GM18873 (cell line): ENCODE data around the gene PRPF8.
A peak's percentile ranks its signal among the peaks of the same experiment; 100 is the strongest.

Experiments used
- ATAC-seq: cut with Tn5 transposase; IDR thresholded peaks from one replicate; pipeline ENCODE4 v1.9.1; 2021; ENCODE audit warnings: mild to moderate bottlenecking, moderate library complexity, moderate number of reproducible peaks; ENCODE audit not compliant: unreplicated experiment, low FRiP score

Gene PRPF8

GRCh38 chr17:1628856-1629503, 55.7 kb downstream of the PRPF8 start:
- peak; percentile 34 for ATAC-seq

DNA sequence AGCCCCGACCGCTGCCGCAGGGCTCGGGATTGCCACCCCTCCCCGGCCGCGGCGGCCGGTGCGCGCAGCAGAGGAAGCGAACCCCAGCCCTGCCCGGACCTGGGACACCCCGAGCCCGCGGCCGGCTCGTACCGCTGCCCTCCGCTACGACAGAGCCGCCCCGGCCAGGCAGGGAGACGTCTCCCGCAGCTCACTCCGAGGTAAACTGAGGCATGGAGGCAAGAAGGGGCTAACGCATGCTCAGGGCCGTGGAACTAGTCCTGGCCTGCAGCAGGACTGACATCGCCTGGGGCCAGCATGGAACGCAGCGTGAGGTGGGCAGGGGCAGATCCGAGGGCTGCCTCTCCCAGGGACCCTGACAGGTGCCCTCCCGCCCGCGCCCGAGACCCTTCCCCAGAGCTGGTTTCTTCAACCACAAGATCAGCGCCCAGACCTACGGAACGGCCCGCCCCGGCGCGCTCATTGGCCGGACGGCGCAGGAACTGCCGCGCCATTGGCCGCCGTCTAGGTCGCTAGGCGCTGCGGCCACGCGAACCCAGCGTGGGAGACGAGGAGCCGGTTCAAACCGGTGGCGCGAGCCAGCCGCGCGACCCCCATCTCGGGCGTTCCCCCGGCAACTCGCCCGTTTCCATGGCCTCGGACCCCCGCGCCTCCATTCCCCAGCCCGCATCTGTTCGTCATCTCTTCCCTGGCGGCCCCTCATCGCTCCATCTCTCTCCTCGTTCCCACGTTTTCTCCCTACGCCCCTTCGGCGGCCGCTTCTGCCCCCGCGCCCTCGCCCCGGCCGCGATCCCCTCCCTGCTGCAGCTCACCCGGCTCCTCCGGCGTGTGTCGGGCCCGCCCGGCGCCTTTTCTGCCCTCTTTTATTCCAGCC, 56.4 kb downstream of the PRPF8 start, which contains the start of gene SLC43A2:
SLC43A2 (minus strand) TSS at position 853 of the 874 bp plus-strand sequence. CDS start 960 bp downstream, outside the sequence.
- peak; percentile 30 for ATAC-seq

DNA sequence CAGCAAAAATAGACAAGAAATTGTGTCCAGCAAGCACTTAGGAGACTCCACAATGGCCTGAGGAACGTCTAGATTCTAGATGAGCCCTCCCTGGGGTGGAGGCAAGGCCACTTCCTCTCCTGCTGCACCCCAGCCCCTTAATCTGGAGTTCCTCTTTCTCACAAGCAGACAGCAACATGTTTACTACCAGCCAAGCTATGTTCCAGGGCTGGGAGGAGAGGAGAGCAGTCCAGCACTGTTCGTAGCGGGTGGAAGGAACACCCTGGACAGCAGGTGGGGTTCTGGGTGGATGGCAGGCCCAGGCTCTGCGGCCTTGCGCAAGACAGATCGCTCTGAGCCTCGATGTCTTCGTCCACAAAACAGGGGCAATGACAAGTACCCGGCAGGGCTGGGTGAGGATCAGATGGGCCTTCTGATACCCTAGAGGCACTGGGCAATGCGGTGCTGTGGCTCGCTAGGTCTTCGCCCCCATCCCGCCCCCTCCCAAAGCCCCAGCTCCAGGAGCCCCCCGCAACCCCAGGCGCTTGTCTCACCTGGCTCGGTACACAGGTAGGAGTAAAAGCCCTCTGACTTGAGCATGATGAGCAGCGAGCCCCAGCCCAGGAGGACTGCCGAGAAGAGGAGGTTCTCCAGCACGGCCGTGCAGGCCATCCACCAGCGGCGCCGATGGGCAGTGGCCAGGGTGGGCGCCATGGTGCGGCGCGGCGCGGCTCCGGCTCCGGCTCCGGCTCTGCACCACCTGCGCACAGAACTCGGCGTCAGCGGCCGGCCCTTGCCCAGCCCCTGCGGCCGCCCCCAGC, 57.3 kb downstream of the PRPF8 start:
- ATAC-seq, result no peak

- ATAC-seq, result no peak
Measured at GRCh38 chr17:1626333-1626732, 58.3 kb downstream of the PRPF8 start.

GRCh38 chr17:1625581-1625980, 59.1 kb downstream of the PRPF8 start:
- ATAC-seq, result no peak

- no peak for ATAC-seq
Measured at GRCh38 chr17:1625053-1625452, 59.6 kb downstream of the PRPF8 start.

DNA sequence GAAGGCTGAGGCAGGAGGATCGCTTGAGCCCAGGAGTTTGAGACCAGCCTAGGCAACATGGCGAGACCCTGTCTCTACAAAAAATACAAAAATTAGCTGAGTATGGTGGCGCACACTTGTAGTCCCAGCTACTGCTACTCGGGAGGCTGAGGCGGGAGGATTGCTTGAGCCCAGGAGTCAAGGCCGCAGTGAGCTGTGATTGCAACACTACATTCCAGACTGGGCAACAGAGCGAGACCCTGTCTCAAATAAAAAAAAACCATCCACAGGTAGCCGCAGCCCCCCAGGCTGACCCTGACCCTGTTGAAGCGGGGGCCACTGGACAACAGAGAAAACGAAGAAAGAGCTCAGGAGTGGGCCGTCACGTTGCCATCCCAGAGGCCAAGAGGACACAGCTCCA, 60.0 kb downstream of the PRPF8 start:
- ATAC-seq, result no peak

DNA sequence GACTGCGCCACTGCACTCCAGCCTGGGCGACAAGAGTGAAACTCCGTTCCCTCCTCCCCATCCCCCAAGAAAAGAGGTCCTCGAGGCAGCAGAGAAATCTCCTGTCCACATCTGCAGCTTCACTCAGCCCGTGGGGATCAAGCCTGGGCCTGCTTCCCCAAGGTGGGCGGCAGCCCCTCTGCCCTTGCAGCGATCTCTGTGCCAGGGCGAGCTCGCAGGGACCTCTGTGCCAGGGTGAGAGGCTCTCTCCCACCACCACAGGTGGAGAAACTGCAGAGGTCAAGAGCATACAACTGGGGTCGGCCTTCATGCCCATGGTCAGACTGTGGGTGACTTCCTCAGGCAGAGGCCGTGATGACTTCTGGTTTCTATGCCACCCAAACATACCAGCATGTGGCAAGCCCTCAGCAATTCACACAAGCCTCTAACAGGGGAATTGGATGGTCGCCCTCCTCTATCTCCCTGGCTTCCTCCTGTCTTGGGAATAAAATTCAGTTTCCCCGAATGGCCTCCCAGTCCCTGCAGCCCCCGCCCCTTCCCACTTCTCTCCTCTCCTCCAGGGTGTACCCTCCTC, 61.5 kb downstream of the PRPF8 start:
- ATAC-seq, result no peak

- no peak for ATAC-seq
Measured at GRCh38 chr17:1621273-1621954, 63.3 kb downstream of the PRPF8 start.

DNA sequence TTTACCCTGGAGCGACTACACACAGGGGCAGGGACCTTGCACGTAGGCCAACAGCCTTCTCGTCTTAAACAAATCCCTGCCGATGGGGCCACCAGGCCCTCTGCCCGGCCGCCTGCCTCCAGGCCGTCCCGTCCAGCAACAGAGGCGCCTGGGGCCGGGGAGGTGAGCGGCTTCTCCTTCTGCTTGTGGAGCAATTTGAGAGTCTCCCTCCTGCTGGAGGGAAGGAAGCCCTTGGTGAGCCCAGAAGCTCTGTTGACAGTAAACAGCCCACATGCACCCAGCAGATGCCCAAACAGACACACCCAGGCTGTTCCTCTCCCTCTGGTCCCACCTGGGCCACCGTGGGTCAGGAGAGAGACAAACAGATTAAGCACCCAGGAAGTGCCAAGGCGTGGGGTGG, 64.2 kb downstream of the PRPF8 start:
- no peak for ATAC-seq

- no peak for ATAC-seq
Measured at GRCh38 chr17:1617620-1618174, 67.0 kb downstream of the PRPF8 start.

DNA sequence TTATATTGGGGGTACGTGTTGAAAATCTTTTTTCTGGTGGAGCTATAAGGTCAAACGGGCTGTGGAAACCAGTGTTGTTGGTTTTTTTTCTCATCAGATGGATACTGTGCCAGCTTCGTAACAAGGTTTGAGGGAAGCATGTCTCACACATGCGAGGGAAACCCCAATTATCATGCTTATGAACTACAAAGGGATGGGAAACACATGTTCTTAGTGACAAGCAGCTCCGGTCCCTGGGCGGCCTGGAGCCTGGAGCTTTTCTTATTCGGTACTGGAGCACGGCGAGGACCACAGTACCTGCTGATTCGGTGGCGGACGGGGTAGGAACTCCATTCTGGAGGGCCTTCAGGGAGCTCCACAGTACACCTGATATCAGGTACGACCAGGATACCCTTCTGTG, 68.6 kb downstream of the PRPF8 start:
- ATAC-seq, result no peak

DNA sequence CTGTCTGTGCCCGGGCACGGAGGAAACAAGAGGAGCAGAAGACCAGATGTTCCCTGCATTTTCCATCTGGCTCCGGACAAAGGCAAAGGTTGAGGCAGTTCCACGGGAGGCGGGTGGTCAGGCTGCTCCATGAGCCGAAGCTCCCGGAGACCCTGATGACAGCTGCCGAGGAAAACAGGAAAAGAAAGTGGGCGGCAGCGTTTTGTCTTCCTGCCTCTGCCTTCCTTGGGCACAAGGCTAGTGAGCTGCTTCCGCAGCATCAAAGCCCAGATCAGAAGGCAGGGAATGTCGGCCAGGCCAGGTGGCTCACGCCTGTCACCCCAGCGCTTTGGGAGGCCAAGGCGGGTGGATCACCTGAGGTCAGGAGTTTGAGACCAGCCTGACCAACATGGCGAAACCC, 72.3 kb downstream of the PRPF8 start:
- no peak for ATAC-seq

GRCh38 chr17:1611715-1612114, 73.0 kb downstream of the PRPF8 start:
- no peak for ATAC-seq

- no peak for ATAC-seq
Measured at GRCh38 chr17:1608676-1609075, 76.0 kb downstream of the PRPF8 start.

- no peak for ATAC-seq
Measured at GRCh38 chr17:1607971-1608320, 76.7 kb downstream of the PRPF8 start.

GRCh38 chr17:1606352-1606985, 78.2 kb downstream of the PRPF8 start:
- ATAC-seq, result no peak

- ATAC-seq, result no peak
Measured at GRCh38 chr17:1605681-1606351, 78.9 kb downstream of the PRPF8 start.
